ENCODE measurements around the gene RITA1.

Gene RITA1

GRCh38 chr12:113154351-113154973, 31.1 kb upstream of the RITA1 start:
- Histone ChIP-seq H3K27ac (ENCODE audit: poor library complexity, severe bottlenecking) (no peak overlapping the region), H3K27me3 (ENCODE audit: insufficient read depth, poor library complexity, severe bottlenecking) (peaks cover 10% of the 10 kb centered on the region), H3K4me1 (ENCODE audit: insufficient read depth, poor library complexity, severe bottlenecking) (no peaks in the 10 kb centered on the region), H3K9me3 (ENCODE audit: severe bottlenecking) (no peaks in the 10 kb centered on the region), H3K36me3 (ENCODE audit: low read depth) (peaks cover 14% of the 10 kb centered on the region), H3K4me3 (ENCODE audit: severe bottlenecking) (no peak overlapping the region)
- TF ChIP-seq, protein P1, sequence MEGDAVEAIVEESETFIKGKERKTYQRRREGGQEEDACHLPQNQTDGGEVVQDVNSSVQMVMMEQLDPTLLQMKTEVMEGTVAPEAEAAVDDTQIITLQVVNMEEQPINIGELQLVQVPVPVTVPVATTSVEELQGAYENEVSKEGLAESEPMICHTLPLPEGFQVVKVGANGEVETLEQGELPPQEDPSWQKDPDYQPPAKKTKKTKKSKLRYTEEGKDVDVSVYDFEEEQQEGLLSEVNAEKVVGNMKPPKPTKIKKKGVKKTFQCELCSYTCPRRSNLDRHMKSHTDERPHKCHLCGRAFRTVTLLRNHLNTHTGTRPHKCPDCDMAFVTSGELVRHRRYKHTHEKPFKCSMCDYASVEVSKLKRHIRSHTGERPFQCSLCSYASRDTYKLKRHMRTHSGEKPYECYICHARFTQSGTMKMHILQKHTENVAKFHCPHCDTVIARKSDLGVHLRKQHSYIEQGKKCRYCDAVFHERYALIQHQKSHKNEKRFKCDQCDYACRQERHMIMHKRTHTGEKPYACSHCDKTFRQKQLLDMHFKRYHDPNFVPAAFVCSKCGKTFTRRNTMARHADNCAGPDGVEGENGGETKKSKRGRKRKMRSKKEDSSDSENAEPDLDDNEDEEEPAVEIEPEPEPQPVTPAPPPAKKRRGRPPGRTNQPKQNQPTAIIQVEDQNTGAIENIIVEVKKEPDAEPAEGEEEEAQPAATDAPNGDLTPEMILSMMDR (IDR thresholded peaks at IDR 0.05; ENCODE audit: poor library complexity, severe bottlenecking): no peak
- ATAC-seq (ENCODE audit: low read depth) (no peak), DNase-seq (ENCODE audit: low spot score) (no peak)

- Histone ChIP-seq H3K4me1 (ENCODE audit: insufficient read depth, poor library complexity, severe bottlenecking) (no peaks in the 10 kb centered on the region), H3K36me3 (ENCODE audit: low read depth) (peaks cover 19% of the 10 kb centered on the region)
- ATAC-seq (ENCODE audit: low read depth): no peak
Measured at GRCh38 chr12:113155060-113155459, 30.5 kb upstream of the RITA1 start.

GRCh38 chr12:113155646-113156045, 29.9 kb upstream of the RITA1 start:
- Histone ChIP-seq H3K4me1 (ENCODE audit: insufficient read depth, poor library complexity, severe bottlenecking) (no peaks in the 10 kb centered on the region), H3K9me3 (ENCODE audit: severe bottlenecking) (no peaks in the 10 kb centered on the region), H3K27ac (ENCODE audit: poor library complexity, severe bottlenecking) (no peak overlapping the region), H3K36me3 (ENCODE audit: low read depth) (peaks cover 25% of the 10 kb centered on the region), H3K27me3 (ENCODE audit: insufficient read depth, poor library complexity, severe bottlenecking) (peaks cover 10% of the 10 kb centered on the region), H3K4me3 (ENCODE audit: severe bottlenecking) (no peak overlapping the region)
- no peak for DNase-seq (ENCODE audit: low spot score)
- ATAC-seq (ENCODE audit: low read depth): no peak
- TF ChIP-seq, protein P1 (IDR thresholded peaks at IDR 0.05; ENCODE audit: poor library complexity, severe bottlenecking): no peak

More at GRCh38 chr12:113155060-113155459, 30.5 kb upstream of the RITA1 start:
- DNase-seq (ENCODE audit: low spot score): no peak
- Histone ChIP-seq H3K27me3 (ENCODE audit: insufficient read depth, poor library complexity, severe bottlenecking) (peaks cover 10% of the 10 kb centered on the region), H3K9me3 (ENCODE audit: severe bottlenecking) (no peaks in the 10 kb centered on the region), H3K4me3 (ENCODE audit: severe bottlenecking) (no peak overlapping the region), H3K27ac (ENCODE audit: poor library complexity, severe bottlenecking) (no peak overlapping the region)
- TF ChIP-seq, protein P1 (IDR thresholded peaks at IDR 0.05; ENCODE audit: poor library complexity, severe bottlenecking): no peak

GRCh38 chr12:113157218-113157859, 28.2 kb upstream of the RITA1 start:
- no peaks in the 10 kb centered on the region for H3K9me3 ChIP-seq (ENCODE audit: severe bottlenecking)
- DNase-seq (ENCODE audit: low spot score) (no peak), ATAC-seq (ENCODE audit: low read depth) (no peak)
- H3K4me1 ChIP-seq (ENCODE audit: insufficient read depth, poor library complexity, severe bottlenecking): no peaks in the 10 kb centered on the region
- TF ChIP-seq, protein P1 (IDR thresholded peaks at IDR 0.05; ENCODE audit: poor library complexity, severe bottlenecking): no peak
- H3K4me3 ChIP-seq (ENCODE audit: severe bottlenecking): no peak overlapping the region
- peaks cover 28% of the 10 kb centered on the region for H3K36me3 ChIP-seq (ENCODE audit: low read depth)
- H3K27ac ChIP-seq (ENCODE audit: poor library complexity, severe bottlenecking): no peak overlapping the region
- peaks cover 10% of the 10 kb centered on the region for H3K27me3 ChIP-seq (ENCODE audit: insufficient read depth, poor library complexity, severe bottlenecking)
